Ectodermal cell (in vitro differentiated cells): ENCODE data around the gene ASPRV1.

Experiments used
- H3K27ac ChIP-seq: 2 replicates; pipeline ENCODE4 v1.7.0; 2013; ENCODE audit warnings: mild to moderate bottlenecking, low read depth, low read length; ENCODE audit not compliant: insufficient read depth, poor library complexity, severe bottlenecking
- H3K27me3 ChIP-seq: 2 replicates; pipeline ENCODE4 v1.7.0; 2013; ENCODE audit warnings: mild to moderate bottlenecking, low read length; ENCODE audit not compliant: insufficient read depth, control insufficient read depth, poor library complexity, severe bottlenecking
- H3K36me3 ChIP-seq: one replicate; pipeline ENCODE4 v1.7.0; 2013; ENCODE audit warnings: low read length; ENCODE audit not compliant: control insufficient read depth, insufficient read depth
- H3K4me1 ChIP-seq: one replicate; pipeline ENCODE4 v1.7.0; 2013; ENCODE audit warnings: low read length; ENCODE audit not compliant: control insufficient read depth, insufficient read depth
- H3K4me3 ChIP-seq: 2 replicates; pipeline ENCODE4 v1.7.0; 2013; ENCODE audit warnings: low read depth, low read length, control low read depth; ENCODE audit not compliant: insufficient read depth
- H3K9me3 ChIP-seq: 2 replicates; pipeline ENCODE4 v1.7.0; 2013; ENCODE audit warnings: mild to moderate bottlenecking, low read length, moderate library complexity; ENCODE audit not compliant: control insufficient read depth
- WGBS, 2 experiments: methylation state at CpG; one replicate each; pipeline ENCODE4 v1.1.7; 2013; ENCODE audit warnings: missing lambda C conversion rate in 2 of 2; 5-methylcytosine and 5-hydroxymethylcytosine counted together

The ASPRV1 gene

DNA sequence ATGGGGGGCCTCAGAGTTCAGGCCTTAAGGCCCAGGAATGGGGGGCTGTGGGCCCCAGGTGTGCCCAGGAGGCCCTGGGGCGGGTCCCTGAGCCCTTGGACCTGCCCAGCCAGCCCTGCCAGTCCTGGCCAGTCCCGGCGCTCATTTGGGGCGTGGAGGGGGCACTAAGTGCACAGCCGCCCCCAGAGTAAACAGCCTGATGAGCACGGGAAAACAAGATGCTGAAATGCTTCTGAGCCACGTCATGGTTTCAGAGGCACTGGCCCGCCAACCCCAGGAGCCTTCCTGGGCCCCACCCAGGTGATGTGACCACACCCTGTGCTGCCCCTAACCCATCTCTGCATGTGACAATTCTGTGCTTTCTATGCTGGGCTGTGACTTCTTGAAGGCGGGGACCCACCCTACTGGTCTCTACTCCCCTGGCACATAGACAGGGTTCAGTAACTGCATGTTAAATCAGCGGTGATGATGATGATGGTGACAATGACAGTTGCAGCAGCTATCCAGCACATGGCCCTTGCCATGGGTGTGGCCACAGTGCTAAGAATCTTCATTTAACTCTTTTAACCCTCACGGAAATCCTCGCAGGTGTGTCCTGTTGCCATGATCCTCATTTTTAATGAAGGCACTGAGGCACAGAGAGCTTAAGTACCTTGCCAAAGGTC is 28.1 kb upstream of the ASPRV1 start:
- H3K27me3 ChIP-seq, result no peaks in the 10 kb centered on the region
- H3K27ac ChIP-seq, result no peak overlapping the region
- no peak overlapping the region for H3K4me3 ChIP-seq
- no peaks in the 10 kb centered on the region for H3K4me1 ChIP-seq
- no peaks in the 10 kb centered on the region for H3K9me3 ChIP-seq
- WGBS, 2 experiments, result 94 to 95% methylated on average over 12 of the region's 12 CpGs
- H3K36me3 ChIP-seq, result peaks cover 4% of the 10 kb centered on the region

DNA sequence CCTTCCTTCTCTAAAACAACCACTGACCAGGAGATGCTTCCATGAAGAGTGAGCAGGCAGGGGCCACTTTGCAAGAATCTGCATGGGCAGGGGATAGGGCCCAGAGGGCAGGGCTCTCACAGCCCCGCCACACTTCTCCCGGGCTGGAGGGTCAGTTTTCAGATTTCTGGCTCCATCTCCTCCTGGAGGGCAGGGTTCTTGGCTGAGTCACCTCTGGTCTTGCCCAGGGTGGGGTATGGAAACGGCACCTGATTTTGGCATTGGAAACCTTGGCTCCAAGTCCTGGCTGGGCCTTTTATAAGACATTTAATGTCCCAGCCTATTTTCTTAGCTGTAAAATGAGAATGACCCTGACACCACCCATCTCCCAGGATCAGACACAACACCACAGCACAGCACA is 27.6 kb upstream of the ASPRV1 start:
- Histone ChIP-seq H3K9me3 (no peaks in the 10 kb centered on the region), H3K36me3 (peaks cover 4% of the 10 kb centered on the region), H3K27me3 (no peaks in the 10 kb centered on the region), H3K4me1 (no peaks in the 10 kb centered on the region), H3K4me3 (no peak overlapping the region), H3K27ac (no peak overlapping the region)
- 81% methylated on average over 3 of the region's 3 CpGs for WGBS, 2 experiments

- H3K36me3 ChIP-seq, result no peaks in the 10 kb centered on the region
- no peaks in the 10 kb centered on the region for H3K9me3 ChIP-seq
- no peak overlapping the region for H3K4me3 ChIP-seq
- H3K27ac ChIP-seq, result no peak overlapping the region
- H3K27me3 ChIP-seq, result no peaks in the 10 kb centered on the region
- H3K4me1 ChIP-seq, result no peaks in the 10 kb centered on the region
- WGBS, 2 experiments, result 97 to 98% methylated on average over 5 of the region's 5 CpGs
Measured at GRCh38 chr2:69988086-69988635, 26.7 kb upstream of the ASPRV1 start.

DNA sequence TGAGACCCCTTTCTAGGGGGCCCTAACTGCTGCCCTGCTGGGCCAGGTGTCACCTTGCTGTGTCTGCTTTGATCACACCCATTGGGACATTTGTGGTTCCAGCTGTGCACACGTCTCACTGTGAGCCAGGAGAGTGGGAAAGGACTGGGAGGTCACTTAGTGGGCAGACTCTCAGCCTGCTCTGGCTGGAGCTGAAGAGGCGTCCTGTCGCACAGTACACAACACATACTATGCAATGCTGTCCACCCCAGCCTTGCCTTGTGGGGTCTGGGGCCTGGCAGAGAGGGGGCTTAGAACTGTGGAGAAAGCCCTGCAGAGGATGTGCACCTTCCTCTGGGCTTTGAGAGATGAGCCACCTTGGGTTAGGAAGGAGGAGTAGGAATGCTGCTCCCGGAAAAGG is 25.3 kb upstream of the ASPRV1 start:
- H3K4me3 ChIP-seq, result no peak overlapping the region
- WGBS, 2 experiments, result 93 to 95% methylated on average over 4 of the region's 4 CpGs
- H3K36me3 ChIP-seq, result no peaks in the 10 kb centered on the region
- no peak overlapping the region for H3K27ac ChIP-seq
- H3K9me3 ChIP-seq, result no peaks in the 10 kb centered on the region
- no peaks in the 10 kb centered on the region for H3K4me1 ChIP-seq
- H3K27me3 ChIP-seq, result no peaks in the 10 kb centered on the region

DNA sequence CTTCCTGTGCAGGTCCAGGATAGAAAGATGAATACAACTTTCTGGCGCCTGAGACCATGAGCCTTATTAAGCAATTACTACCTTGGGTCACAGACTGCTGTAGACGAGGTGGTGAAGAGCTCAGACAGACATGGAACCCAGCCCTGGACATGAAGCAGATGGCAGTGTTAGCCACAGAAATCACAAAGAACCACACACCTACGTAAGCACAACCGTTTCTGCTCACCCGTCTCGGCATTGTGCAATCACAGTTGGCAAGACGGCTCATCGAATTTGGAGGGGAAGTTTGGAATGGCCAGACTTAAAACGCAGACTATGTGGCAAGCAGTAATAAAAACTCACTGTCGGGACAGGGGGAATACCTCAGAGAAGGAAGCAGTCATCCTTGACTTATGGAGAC is 24.3 kb upstream of the ASPRV1 start:
- Histone ChIP-seq H3K36me3 (no peaks in the 10 kb centered on the region), H3K27ac (no peak overlapping the region), H3K9me3 (no peaks in the 10 kb centered on the region), H3K4me3 (no peak overlapping the region), H3K4me1 (no peaks in the 10 kb centered on the region), H3K27me3 (no peaks in the 10 kb centered on the region)
- WGBS, 2 experiments, result 97% methylated on average over 10 of the region's 10 CpGs

- no peaks in the 10 kb centered on the region for H3K4me1 ChIP-seq
- no peaks in the 10 kb centered on the region for H3K9me3 ChIP-seq
- 90 to 94% methylated on average over 3 of the region's 3 CpGs for WGBS, 2 experiments
- H3K27ac ChIP-seq, result no peak overlapping the region
- no peak overlapping the region for H3K4me3 ChIP-seq
- no peaks in the 10 kb centered on the region for H3K36me3 ChIP-seq
- H3K27me3 ChIP-seq, result no peaks in the 10 kb centered on the region
Measured at GRCh38 chr2:69985216-69985615, 23.8 kb upstream of the ASPRV1 start.

- no peak overlapping the region for H3K4me3 ChIP-seq
- no peak overlapping the region for H3K27ac ChIP-seq
- no peaks in the 10 kb centered on the region for H3K4me1 ChIP-seq
- no peaks in the 10 kb centered on the region for H3K36me3 ChIP-seq
- 92% methylated on average over 3 of the region's 3 CpGs for WGBS, 2 experiments
- H3K9me3 ChIP-seq, result no peaks in the 10 kb centered on the region
- no peaks in the 10 kb centered on the region for H3K27me3 ChIP-seq
Measured at GRCh38 chr2:69983392-69983966, 22.0 kb upstream of the ASPRV1 start.

DNA sequence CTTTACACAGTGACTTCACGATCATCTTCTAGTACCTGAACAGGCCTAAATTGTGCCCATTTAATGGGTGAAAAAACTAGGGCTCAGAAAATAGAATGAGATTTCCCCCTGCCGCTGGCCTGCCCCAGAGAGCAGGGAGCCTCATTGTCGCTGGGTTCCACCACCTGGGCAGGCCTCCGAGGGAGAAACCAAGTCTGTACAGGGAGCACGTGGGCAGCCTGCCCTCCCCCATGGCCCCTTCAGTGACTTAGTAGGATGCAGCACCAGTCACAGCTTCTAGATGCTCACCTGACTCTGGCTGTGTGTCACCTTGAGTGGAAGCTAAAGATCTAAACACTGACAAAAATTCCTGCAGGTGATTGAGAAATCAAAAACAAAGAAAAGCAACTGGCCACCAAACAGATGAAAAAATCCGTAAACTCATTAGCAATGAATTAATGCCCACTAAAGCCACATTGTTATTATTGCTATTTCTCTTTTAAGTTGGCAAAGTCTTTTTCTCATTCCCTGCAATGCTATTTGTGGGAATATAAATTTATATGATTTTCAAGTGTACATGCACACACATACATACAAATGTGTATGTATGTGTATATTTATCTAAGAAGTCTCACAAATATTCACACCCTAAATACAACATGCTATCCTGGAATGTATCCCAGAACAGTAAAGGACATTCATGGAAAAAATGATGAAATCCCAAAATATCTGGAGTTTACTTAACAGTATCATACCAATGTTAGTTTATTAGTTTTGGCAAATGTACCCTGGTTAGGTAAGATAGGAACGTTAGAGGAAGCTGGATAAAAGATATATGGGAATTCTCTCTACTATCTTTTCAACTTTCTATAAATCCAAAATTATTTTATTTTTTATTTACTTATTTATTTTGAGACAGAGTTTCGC is 18.7 kb upstream of the ASPRV1 start:
- 89 to 90% methylated on average over 7 of the region's 8 CpGs for WGBS, 2 experiments
- Histone ChIP-seq H3K9me3 (no peaks in the 10 kb centered on the region), H3K4me3 (no peak overlapping the region), H3K27me3 (no peaks in the 10 kb centered on the region), H3K36me3 (no peaks in the 10 kb centered on the region), H3K27ac (no peak overlapping the region), H3K4me1 (no peaks in the 10 kb centered on the region)

DNA sequence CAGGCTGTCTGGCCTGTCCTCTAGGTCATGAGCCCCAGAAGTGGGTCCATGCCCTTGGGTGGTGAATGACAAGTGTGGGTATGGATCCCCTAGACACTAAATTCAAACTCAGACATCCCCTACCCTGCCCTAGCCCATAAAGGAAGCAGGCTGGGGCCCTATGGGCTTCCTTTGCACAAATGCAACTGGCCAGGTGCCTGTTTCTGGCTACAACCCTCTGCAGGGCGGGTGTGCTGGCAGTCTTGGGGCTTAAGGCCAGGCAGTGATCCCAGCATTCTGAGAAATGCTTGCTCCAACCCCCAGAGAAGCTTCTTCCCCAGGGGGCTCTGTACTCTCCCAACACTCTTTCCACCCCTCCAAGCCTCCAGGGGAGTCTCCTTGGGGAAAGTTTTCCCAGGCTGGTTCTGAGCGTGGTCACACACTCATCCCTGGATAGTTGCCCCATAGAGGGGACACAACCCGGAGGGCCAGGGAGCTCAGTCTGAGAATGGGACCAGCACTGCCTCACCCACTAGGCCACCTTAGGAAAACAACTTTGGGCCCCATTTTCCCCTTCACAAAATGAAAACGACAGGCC is 16.6 kb upstream of the ASPRV1 start:
- 87 to 88% methylated on average over 4 of the region's 4 CpGs for WGBS, 2 experiments
- Histone ChIP-seq H3K4me3 (no peak overlapping the region), H3K4me1 (no peaks in the 10 kb centered on the region)

GRCh38 chr2:69977186-69977585 is 15.8 kb upstream of the ASPRV1 start:
- Histone ChIP-seq H3K4me3 (no peak overlapping the region), H3K9me3 (no peaks in the 10 kb centered on the region), H3K36me3 (no peaks in the 10 kb centered on the region), H3K4me1 (no peaks in the 10 kb centered on the region), H3K27me3 (no peaks in the 10 kb centered on the region), H3K27ac (no peak overlapping the region)
- 89 to 91% methylated on average over 8 of the region's 8 CpGs for WGBS, 2 experiments

More for the DNA sequence above, 16.6 kb upstream of the ASPRV1 start:
- H3K27me3 ChIP-seq, result no peaks in the 10 kb centered on the region
- H3K27ac ChIP-seq, result no peak overlapping the region
- no peaks in the 10 kb centered on the region for H3K9me3 ChIP-seq
- no peaks in the 10 kb centered on the region for H3K36me3 ChIP-seq
